GM18498 (cell line): ENCODE measurements around the gene YIPF1.
"Not testable (repeated sequence)": the region's sequence is repeated elsewhere in the genome, so short reads cannot be mapped to it uniquely, and the experiment has no call there.

Source experiments
- ATAC-seq: cut with Tn5 transposase; IDR thresholded peaks from one replicate; pipeline ENCODE4 v1.9.1; 2021; ENCODE audit warnings: mild to moderate bottlenecking, moderate library complexity; ENCODE audit not compliant: unreplicated experiment

YIPF1 gene

GRCh38 chr1:53895421-53895820 lies 5.8 kb upstream of the YIPF1 start:
- ATAC-seq, result no peak

DNA sequence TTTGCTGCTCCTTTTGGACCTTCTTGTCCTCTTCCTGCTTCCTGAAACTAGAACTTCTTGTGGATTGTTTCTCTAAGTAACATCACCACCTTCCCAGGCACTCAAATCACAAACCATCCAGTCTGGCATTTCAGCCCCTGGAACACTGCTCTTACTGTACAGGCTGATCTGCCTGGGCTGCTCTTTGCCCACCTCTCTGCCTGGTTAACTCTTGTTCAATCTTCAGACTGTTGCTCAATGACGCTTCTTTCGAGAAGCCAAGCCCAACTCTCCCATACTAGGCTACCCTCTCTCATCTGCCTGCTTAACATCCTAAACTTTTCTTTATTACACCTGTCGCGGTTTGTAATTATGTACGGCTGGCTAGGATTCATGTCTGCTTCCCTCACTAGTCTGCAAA lies 5.0 kb upstream of the YIPF1 start:
- no peak for ATAC-seq

DNA sequence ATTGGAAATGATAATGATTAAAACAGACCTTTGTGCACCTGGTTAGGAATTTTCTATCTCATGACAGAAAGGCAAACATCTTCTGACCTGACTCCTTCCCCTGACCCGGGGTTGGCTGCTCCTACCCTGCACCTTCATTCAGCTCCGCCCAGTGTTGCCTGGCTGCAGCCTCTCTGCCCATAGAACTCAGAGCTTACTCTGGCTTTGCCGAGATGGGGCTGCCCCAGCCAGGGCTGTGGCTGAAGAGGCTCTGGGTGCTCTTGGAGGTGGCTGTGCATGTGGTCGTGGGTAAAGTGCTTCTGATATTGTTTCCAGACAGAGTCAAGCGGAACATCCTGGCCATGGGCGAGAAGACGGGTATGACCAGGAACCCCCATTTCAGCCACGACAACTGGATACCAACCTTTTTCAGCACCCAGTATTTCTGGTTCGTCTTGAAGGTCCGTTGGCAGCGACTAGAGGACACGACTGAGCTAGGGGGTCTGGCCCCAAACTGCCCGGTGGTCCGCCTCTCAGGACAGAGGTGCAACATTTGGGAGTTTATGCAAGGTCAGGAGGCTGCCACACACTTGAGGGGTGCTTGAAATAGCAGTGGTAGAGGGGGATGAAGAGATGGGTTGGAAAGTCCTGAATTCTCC lies 4.5 kb upstream of the YIPF1 start, which contains the start of gene DIO1:
Gene DIO1, plus strand, starts transcription at position 189 of the 638 bp plus-strand sequence. Its CDS starts 24 bp downstream, at position 213.
- ATAC-seq, result no peak

DNA sequence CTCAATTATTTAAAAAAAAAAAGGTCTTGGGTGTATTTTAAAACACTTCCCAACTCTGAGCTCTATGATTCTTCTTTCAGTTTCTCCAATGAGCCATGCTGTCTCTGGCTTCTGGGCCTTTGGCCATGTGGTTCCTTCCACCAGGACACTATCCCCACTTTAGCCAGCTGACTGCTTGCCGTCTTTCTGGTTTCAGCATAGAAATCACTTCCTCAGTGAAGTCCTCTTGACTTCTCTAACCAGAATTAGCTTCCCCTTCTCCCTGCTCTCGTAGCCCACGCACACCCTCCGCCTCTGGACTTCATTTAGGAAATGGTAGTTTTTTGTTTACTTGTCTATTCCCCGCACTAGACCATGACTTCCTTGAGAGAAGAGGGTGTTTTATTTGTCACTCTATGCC lies 3.3 kb upstream of the YIPF1 start:
- ATAC-seq, result no peak

DNA sequence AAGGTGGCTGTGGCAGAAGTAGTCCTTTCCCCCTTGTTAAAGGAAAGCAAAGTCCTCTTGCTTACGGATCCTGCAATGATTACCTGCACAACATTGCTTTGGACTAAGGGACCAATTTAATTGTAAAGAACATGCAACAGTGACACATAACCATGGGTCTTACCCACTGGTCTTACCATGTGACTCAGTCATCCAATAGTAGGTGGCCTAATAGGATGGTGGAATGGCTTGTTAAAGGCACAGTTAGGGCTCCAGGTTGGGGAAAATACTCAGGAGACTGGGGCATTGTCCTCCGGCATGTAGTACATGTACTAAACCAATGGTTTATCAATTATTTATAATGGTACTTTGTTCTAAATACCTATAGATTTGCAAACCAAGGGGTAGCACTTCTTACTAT lies 2.1 kb upstream of the YIPF1 start:
- no peak for ATAC-seq

- ATAC-seq, result no peak
Measured at GRCh38 chr1:53891018-53891417, 1.4 kb upstream of the YIPF1 start.

- ATAC-seq, result no peak
Measured at GRCh38 chr1:53890522-53890941, 935 bp upstream of the YIPF1 start.

- ATAC-seq, result no peak
Measured at GRCh38 chr1:53888681-53889080, 916 bp downstream of the YIPF1 start.

DNA sequence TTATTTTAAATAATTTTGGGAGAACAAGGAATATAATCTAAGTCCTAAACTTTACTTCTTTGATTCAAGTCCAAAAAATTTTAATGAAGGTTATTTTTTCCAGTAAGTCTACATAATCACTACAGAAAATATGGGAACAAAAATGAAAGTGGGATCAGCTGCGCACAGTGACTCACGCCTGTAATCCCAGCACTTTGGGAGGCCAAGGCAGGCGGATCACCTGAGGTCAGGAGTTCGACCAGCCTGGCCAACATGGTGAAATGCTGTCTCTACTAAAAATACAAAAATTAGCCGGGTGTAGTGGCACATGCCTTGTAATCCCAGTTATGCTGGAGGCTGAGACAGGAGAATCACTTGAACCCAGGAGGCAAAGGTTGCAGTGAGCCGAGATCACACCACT lies 6.0 kb downstream of the YIPF1 start:
- not testable (repeated sequence) for ATAC-seq

DNA sequence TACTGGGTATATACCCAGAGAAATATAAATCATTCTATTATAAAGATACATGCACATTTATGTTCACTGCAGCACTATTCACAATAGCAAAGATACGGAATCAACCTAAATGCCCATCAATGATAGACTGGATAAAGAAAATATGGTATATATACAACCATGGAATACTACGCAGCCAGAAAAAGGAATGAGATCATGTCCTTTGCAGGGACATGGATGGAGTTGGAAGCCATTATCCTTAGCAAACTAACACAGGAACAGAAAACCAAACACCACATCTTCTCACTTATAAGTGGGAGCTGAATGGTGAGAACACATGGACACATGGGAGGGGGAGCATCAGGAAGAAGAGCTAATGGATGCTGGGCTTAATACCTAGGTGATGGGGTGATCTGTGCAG lies 7.7 kb downstream of the YIPF1 start:
- ATAC-seq, result not testable (repeated sequence)

GRCh38 chr1:53878492-53879105 lies 11.0 kb downstream of the YIPF1 start:
- ATAC-seq, result no peak

- ATAC-seq, result not testable (repeated sequence)
Measured at GRCh38 chr1:53875150-53875549, 14.4 kb downstream of the YIPF1 start.

GRCh38 chr1:53871773-53872484 lies 17.7 kb downstream of the YIPF1 start:
- no peak for ATAC-seq

GRCh38 chr1:53871221-53871620 lies 18.4 kb downstream of the YIPF1 start:
- ATAC-seq, result no peak

DNA sequence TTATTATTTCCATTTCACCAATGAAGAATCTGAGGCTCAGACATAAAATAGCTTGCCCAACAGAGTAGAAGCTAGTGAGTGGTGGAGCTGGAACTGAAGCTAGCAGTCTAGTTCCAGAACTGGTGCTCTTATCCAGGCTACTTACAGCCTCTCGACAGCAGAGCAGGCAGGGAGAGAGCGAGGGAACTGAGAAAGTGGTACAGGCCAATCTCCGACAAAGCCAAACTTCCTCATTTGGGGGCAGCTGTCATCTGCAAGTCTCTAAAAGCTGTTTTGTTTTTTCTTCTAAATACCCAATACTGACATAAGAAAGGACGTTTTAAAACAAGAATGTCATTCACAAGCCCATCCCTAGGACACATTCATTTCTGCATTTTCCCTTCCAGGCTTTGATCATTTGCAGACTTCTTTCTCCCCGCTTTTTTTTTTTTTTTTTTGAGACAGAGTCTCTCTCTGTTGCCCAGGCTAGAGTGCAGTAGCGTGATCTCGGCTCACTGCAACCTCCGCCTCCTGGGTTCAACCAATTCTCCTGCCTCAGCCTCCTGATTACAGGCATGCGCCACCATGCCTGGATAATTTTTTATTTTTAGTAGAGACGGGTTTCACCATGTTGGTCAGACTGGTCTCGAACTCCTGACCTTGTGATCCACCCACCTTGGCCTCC lies 20.0 kb downstream of the YIPF1 start:
- ATAC-seq, result no peak

DNA sequence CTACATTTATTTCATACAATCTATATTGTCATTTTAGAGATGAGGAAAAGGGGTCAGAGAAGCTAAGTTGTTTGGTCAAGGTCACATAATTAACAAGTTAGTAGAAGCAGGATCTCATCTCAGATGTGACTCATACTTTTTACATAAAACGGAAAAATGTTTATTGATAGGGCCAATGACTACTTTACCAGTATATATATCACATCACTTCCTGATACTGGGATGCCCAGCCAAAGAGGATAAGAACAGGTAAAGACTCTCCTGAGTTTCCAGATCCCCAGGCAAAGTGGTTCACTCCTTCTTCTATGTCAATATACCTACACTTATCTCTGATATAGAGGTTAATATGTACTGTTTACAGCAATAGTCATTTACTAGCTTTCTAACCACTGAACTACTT lies 21.0 kb downstream of the YIPF1 start:
- no peak for ATAC-seq

- ATAC-seq, result no peak
Measured at GRCh38 chr1:53862507-53862906, 27.1 kb downstream of the YIPF1 start.

- peak; percentile 48 for ATAC-seq
Measured at GRCh38 chr1:53860967-53861411, 28.6 kb downstream of the YIPF1 start.

GRCh38 chr1:53851571-53852285 lies 37.9 kb downstream of the YIPF1 start:
- no peak for ATAC-seq

- no peak for ATAC-seq
Measured at GRCh38 chr1:53850082-53850673, 39.4 kb downstream of the YIPF1 start.
